AG04450 (cell line): ENCODE data around the gene L2HGDH. TPM values are rescaled to one million over a fixed set of nuclear protein-coding genes. Genes with fewer than 3 reads are reported as not detected.

ENCODE experiments used
- CTCF ChIA-PET: fragments of 300-600, 350-600 bp; formaldehyde crosslinking; extraction: SDS; loops from one replicate; lab custom pipeline; 2022; ENCODE audit warnings: antibody characterized with exemption, inconsistent platforms; lab: Charles Lee
- POLR2A ChIA-PET: fragments of 350-600 bp; formaldehyde crosslinking; extraction: SDS; loops from one replicate; lab custom pipeline; 2021; ENCODE audit warnings: antibody characterized with exemption, inconsistent platforms; lab: Yijun Ruan, JAX
- DNase-seq: peaks from one replicate; pipeline ENCODE4 v3.0.0-alpha.2; 2011; ENCODE audit warnings: low read depth, low spot score
- H3K27ac ChIP-seq: one replicate; pipeline ENCODE4 v1.5.1; 2012; ENCODE audit warnings: low read depth, low read length, control low read depth
- H3K27me3 ChIP-seq: one replicate; pipeline ENCODE4 v1.6.0; 2012; ENCODE audit warnings: low read length; ENCODE audit not compliant: control insufficient read depth, insufficient read depth
- H3K4me3 ChIP-seq: 2 replicates; pipeline ENCODE4 v1.5.1; 2011; ENCODE audit warnings: mild to moderate bottlenecking, low read depth, low read length, control low read depth
- H3K9me3 ChIP-seq: 2 replicates; pipeline ENCODE4 v1.5.1; 2012; ENCODE audit warnings: low read length; ENCODE audit not compliant: control insufficient read depth, insufficient read depth
- polyA plus RNA-seq: library from polyadenylated mRNA; depleted of rRNA; stranded (reverse); fragments of >200 nt; gene quantifications from 2 replicates; pipeline ENCODE4 v1.2.3, GENCODE V29; 2011
- TF ChIP-seq, protein P1 (sequence below): IDR thresholded peaks from 2 replicates; pipeline ENCODE4 v1.5.1; 2011; ENCODE audit warnings: low read depth, low read length, control low read depth, inconsistent platforms

The L2HGDH gene
- polyA plus RNA-seq, 1 experiment, result 3.6 TPM

DNA sequence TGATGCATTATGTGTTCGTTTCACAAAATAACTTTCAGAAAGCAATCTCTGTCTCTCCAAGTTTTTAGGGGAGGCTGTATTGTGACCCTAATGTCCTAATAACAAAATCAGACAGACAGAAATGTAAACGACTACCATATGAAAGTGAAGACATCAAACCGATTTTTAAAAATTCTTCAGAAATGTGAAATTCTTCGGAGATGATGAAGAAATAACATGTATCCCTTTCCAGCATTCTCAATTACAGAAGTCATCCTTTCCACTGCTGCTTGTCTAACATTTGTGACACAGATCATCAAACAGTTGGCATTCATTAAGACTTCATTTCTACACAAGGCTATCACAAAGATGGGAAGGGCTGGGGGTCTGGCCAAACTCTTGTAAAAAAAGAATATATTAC lies 41.1 kb upstream of the L2HGDH start:
- Histone ChIP-seq H3K4me3 (no peak overlapping the region), H3K27me3 (no peaks in the 10 kb centered on the region), H3K27ac (no peak overlapping the region), H3K9me3 (no peaks in the 10 kb centered on the region; the same call in 1 of the 2 replicates)
- TF ChIP-seq, protein P1, sequence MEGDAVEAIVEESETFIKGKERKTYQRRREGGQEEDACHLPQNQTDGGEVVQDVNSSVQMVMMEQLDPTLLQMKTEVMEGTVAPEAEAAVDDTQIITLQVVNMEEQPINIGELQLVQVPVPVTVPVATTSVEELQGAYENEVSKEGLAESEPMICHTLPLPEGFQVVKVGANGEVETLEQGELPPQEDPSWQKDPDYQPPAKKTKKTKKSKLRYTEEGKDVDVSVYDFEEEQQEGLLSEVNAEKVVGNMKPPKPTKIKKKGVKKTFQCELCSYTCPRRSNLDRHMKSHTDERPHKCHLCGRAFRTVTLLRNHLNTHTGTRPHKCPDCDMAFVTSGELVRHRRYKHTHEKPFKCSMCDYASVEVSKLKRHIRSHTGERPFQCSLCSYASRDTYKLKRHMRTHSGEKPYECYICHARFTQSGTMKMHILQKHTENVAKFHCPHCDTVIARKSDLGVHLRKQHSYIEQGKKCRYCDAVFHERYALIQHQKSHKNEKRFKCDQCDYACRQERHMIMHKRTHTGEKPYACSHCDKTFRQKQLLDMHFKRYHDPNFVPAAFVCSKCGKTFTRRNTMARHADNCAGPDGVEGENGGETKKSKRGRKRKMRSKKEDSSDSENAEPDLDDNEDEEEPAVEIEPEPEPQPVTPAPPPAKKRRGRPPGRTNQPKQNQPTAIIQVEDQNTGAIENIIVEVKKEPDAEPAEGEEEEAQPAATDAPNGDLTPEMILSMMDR, result no peak
- DNase-seq, result no peak
- ChIA-PET POLR2A (interaction anchor here (0.7 to 1.6 kb wide), 2 partner anchors 44 to 47 kb away, joined by 3 read pairs; partner anchors contain the start of gene CDKL1), CTCF (no interaction called here)

DNA sequence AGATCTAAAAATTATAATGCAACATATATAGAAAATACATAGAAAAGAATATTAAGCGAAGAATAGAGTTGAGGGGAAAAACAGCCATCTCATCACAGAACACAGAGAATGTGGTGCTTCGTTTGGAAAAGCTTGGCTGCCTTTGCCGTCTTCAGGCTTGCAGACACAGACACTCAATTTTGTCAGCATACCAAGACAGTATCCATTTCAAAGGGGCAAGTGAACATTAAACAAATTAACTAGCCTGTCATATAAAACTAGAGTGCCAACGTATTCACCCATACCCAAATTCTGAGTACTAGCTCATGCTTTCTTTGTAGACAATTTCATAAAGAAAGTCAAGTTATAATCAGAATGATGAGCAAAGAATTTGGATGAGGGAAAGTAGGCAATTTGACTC lies 40.6 kb upstream of the L2HGDH start:
- H3K27ac ChIP-seq, result no peak overlapping the region

GRCh38 chr14:50350975-50351374 lies 38.9 kb upstream of the L2HGDH start:
- POLR2A ChIA-PET, result no interaction called here

More for the DNA sequence above, 40.6 kb upstream of the L2HGDH start:
- H3K9me3 ChIP-seq, result no peaks in the 10 kb centered on the region; the same call in 1 of the 2 replicates
- H3K27me3 ChIP-seq, result no peaks in the 10 kb centered on the region
- no peak for DNase-seq
- H3K4me3 ChIP-seq, result no peak overlapping the region
- CTCF ChIA-PET, result no interaction called here
- POLR2A ChIA-PET, result interaction anchor here (1.6 kb wide), 1 partner anchor 44 kb away, joined by 3 read pairs; the partner anchor contains the start of gene CDKL1
- TF ChIP-seq, protein P1, result no peak

DNA sequence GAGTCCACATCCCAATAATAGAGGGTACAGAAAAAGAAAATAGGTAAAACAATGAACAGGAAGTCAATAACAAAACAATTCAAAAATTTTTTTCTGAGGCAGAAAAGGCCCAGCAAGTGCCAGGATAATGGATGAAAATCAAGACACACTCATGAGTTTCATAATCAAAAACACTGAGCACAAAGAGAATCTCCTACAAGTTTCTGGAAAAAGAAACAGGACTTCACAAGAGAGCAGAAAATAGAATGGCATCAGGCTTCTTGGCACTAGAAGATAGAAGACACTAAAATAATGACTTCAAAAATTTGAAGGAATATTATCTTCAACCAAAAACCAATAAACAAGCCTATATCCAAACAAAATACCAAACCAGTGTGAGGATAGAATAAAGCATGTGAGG lies 36.9 kb upstream of the L2HGDH start:
- ChIA-PET CTCF (no interaction called here), POLR2A (no interaction called here)
- no peak overlapping the region for H3K4me3 ChIP-seq
- TF ChIP-seq, protein P1, result no peak
- no peak for DNase-seq
- no peak overlapping the region for H3K27ac ChIP-seq
- no peaks in the 10 kb centered on the region; the same call in 1 of the 2 replicates for H3K9me3 ChIP-seq
- H3K27me3 ChIP-seq, result no peaks in the 10 kb centered on the region

More at GRCh38 chr14:50350975-50351374, 38.9 kb upstream of the L2HGDH start:
- Histone ChIP-seq H3K27ac (peak overlapping the region; percentile 41), H3K27me3 (no peaks in the 10 kb centered on the region), H3K9me3 (no peaks in the 10 kb centered on the region; the same call in 1 of the 2 replicates), H3K4me3 (no peak overlapping the region)
- TF ChIP-seq, protein P1, result no peak
- DNase-seq, result no peak
- CTCF ChIA-PET, result interaction anchor here (1.2 kb wide), 1 partner anchor 30 kb away, joined by 5 read pairs; no protein-coding TSS in a partner anchor

DNA sequence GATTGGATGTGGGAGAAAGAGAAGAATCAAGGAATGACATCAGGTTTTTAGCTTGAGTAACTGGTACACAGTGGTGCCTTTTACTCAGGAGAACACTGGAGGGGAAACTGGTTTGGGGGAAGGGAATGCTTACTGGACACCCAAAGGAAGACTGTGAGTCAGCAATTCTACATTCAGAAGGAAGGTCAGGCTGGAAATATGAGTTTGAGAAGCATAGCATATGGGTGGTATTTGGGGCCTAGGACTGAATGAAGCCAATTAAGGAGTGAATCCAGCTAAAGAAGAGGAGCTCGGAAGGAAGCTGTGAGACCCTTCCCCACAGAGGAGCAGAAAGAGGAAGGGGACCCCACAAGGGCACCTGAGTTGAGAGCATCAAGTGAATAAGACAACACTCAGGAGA lies 35.5 kb upstream of the L2HGDH start:
- Histone ChIP-seq H3K9me3 (no peaks in the 10 kb centered on the region; the same call in 1 of the 2 replicates), H3K27me3 (no peaks in the 10 kb centered on the region), H3K4me3 (no peak overlapping the region), H3K27ac (peak overlapping the region; percentile 75)
- ChIA-PET CTCF (interaction anchor here (1.0 to 3.0 kb wide), 3 partner anchors 12 to 26 kb away, joined by 3 to 9 read pairs (median 3); no protein-coding TSS in a partner anchor), POLR2A (no interaction called here)
- DNase-seq, result no peak
- TF ChIP-seq, protein P1, result no peak
